ENCODE measurements around the gene SLC30A2.

The SLC30A2 gene

GRCh38 chr1:26038477-26038876, 7.4 kb downstream of the SLC30A2 start:
- H3K27ac ChIP-seq = no peak overlapping the region
- TF ChIP-seq, protein P1, sequence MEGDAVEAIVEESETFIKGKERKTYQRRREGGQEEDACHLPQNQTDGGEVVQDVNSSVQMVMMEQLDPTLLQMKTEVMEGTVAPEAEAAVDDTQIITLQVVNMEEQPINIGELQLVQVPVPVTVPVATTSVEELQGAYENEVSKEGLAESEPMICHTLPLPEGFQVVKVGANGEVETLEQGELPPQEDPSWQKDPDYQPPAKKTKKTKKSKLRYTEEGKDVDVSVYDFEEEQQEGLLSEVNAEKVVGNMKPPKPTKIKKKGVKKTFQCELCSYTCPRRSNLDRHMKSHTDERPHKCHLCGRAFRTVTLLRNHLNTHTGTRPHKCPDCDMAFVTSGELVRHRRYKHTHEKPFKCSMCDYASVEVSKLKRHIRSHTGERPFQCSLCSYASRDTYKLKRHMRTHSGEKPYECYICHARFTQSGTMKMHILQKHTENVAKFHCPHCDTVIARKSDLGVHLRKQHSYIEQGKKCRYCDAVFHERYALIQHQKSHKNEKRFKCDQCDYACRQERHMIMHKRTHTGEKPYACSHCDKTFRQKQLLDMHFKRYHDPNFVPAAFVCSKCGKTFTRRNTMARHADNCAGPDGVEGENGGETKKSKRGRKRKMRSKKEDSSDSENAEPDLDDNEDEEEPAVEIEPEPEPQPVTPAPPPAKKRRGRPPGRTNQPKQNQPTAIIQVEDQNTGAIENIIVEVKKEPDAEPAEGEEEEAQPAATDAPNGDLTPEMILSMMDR (IDR thresholded peaks at IDR 0.05) = no peak
- no peak for TF ChIP-seq ZFX (IDR thresholded peaks at IDR 0.05; ENCODE audit: borderline replicate concordance)

DNA sequence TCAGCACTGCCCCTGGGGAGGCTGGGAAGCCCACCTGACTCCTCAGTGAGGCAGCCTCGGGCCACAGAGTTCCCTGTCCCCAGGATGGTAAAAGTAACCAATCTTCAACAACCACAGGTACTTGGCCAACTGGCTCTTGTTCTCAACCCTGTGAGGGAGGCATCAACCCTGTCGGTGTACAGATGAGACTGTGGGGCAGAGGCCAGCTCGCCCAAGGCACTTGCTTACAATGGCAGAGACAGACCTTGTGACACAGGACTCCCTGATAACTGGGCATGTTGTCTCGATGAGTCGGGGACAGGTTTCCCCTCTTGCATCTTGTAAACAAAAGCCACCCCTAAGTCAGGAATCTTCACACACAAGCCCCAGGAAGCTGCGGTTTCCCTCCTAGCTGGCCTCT, 8.0 kb downstream of the SLC30A2 start:
- no peak for TF ChIP-seq ZFX (IDR thresholded peaks at IDR 0.05; ENCODE audit: borderline replicate concordance)
- TF ChIP-seq, protein P1 (IDR thresholded peaks at IDR 0.05) = no peak
- no peak overlapping the region for H3K27ac ChIP-seq

DNA sequence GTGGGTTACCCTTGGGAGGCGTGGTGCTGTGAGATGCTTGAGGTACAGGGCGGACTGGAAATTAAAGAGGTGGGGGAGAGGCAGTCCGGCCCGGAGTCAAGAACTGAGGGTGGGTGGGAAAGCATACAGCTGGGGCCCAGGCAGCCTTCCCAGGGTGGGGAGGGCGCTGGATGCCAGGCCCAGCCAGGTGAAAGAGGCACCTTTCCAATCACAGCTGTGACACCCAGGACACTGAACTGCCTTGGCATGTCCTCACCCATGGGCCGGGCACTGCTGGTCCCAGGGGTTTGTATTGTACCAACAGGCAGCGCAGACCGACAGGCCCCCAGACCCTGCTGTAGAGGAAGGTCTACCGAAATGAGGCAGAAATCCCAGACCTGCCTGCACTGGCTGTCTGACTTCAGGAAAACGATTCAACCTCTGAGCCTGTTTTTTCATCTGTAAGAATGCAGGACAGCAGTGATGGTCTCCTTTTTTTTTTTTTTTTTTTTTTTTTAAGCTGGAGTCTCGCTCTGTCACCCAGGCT, 9.1 kb downstream of the SLC30A2 start:
- no peak for TF ChIP-seq ZFX (IDR thresholded peaks at IDR 0.05; ENCODE audit: borderline replicate concordance)
- TF ChIP-seq, protein P1 (IDR thresholded peaks at IDR 0.05) = no peak

GRCh38 chr1:26035959-26036755, 9.8 kb downstream of the SLC30A2 start:
- H3K27ac ChIP-seq = peak overlapping the region; percentile 55
- TF ChIP-seq, protein P1 (IDR thresholded peaks at IDR 0.05) = peak; percentile 96
- TF ChIP-seq ZFX (IDR thresholded peaks at IDR 0.05; ENCODE audit: borderline replicate concordance) = no peak

More for the DNA sequence above, 9.1 kb downstream of the SLC30A2 start:
- H3K27ac ChIP-seq = no peak overlapping the region

- peak overlapping the region; percentile 55 for H3K27ac ChIP-seq
- TF ChIP-seq, protein P1 (IDR thresholded peaks at IDR 0.05) = no peak
- no peak for TF ChIP-seq ZFX (IDR thresholded peaks at IDR 0.05; ENCODE audit: borderline replicate concordance)
Observed at GRCh38 chr1:26035203-26035958, 10.5 kb downstream of the SLC30A2 start.

DNA sequence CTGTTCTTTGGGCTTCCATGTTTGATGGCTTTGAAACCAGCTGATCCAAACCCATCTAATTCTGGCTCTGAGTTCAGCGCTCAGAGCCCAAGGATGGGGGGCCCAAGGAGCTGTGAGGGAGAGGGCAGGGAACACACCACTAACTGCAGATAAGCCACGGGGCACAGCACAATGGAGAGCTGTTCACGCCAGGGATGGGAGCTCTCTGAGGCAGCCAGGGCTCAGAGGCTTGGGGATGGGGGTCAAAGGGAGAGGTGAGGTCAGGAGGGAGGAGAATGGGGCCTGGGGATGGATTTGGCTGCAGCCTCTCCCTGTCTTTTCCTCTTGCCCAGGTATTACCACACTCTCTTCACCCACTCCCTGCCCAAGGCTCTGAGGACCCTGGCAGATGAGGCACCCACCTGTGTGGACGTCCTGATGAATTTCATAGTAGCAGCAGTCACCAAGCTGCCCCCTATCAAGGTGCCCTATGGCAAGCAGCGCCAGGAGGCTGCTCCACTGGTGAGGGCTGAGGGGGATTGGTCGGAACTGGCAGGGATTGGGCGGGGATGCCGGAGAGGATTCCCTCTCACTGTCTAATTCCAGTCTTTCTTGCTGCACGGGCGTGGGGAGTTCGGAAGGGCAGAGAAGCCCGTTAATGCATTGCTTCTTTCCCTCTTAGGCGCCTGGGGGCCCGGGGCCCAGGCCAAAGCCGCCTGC, 11.3 kb downstream of the SLC30A2 start:
- TF ChIP-seq ZFX (IDR thresholded peaks at IDR 0.05; ENCODE audit: borderline replicate concordance) = no peak
- TF ChIP-seq, protein P1 (IDR thresholded peaks at IDR 0.05) = no peak
- H3K27ac ChIP-seq = no peak overlapping the region

Measured in 22Rv1 (cell line).